HG02610 (cell line): ENCODE results near the gene PNCK.
"Not testable (repeated sequence)": the region's sequence is repeated elsewhere in the genome, so short reads cannot be mapped to it uniquely, and the experiment has no call there.

Experiments
- ATAC-seq: cut with Tn5 transposase; IDR thresholded peaks from one replicate; pipeline ENCODE4 v1.9.1; 2021; ENCODE audit warnings: mild to moderate bottlenecking, moderate library complexity; ENCODE audit not compliant: unreplicated experiment

PNCK gene

GRCh38 chrX:153686711-153687110 is 13.1 kb upstream of the PNCK start:
- ATAC-seq: no peak

DNA sequence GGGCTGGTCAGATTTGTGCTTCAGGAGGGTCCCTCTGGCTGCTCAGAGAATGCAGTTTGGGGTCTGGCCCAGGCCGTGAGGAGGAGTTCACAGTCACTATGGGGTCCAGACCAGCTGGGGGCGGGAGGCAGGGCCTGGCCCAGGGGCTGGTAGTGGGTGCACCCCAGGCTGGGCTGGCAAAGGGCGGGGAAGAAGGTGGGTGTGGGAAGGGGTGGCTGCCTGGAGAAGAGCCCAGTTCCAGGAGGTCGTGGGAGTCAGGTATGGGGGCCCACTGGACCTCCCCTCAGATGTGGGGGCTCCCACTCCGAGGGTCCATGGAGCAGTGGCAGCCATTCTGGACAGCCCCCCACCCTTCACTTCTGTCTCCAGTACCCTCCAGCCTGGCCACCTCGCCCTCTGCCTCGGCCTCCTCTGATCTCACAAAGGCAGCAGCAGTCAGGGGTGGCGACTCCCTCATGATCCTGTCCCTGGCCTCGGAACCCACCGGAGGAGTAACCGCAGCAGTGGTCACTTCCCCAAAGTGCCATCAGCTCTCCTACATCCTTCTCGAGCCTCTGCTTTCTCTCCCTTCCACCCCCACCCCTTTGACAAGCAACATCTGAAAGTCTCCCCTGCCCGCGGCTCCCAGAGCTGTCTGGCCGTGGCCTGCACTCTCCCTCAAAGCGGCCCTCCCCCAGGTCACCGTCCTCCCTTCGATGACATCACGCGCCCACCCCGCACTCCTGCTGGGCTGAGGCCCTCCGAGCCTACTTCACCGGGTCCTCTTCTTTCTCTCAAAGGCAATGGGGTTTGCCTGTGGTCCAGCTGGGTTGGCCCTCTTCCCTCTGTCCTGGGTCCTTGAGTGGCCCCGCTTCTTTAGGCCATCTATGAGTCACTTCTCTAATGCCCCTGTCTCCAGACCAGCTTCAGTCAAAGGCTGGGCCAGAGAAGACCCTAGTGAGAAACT is 12.4 kb upstream of the PNCK start:
- ATAC-seq: no peak

DNA sequence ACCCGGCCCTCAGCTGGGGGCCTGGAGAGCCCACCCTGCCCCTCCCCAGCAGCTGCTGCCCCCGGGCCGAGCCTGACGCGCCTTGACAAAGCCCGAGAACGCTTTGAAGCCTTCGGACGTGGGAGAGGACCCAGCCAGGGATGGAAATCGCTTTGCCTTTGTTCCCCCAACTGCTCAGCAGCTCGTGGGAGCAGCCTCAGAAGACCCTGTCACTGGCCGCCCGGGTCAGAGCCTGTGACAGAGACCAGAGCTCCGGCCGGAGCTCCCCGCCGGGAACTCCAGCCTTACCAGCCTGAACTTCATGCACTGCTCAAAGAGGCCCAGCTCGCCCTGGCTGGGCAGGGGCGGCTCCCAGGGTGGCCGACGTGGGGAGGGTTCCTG is 11.5 kb upstream of the PNCK start:
- ATAC-seq: no peak

DNA sequence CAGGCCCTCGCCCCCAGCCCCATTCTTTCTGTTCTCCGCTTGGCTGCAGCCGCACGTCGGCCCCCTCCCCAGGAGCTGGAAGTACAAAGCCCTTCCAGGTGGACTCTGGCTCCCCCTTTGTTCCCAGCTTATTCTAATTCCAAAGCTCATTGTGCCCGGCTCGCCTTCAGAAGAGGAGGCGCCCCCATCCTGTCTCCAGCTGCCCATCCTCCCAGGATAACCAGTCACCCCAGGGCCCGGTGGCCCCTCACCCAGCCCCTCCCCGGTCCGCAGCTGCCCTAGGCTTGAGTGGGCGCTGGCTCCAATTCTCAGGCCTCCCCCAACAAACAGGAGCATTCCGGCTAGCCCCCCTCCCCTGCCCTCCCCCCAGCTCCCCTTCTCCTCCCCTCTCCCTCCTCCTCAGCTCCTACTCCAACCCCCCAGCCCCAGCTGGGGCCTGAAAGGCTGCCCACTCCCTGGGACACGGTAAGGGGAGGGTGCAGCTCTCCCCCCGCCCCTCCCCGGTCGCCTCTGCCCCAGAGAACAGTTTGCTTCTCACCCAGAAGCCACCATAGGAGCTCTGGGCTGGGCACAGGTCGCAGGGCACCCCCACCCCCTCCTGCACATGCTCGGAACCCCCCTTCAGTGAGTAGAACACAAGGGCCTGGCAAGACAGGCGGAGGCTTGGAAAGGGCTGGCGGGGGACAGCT is 11.0 kb upstream of the PNCK start:
- no peak for ATAC-seq

GRCh38 chrX:153683486-153683885 is 9.9 kb upstream of the PNCK start:
- ATAC-seq: not testable (repeated sequence)

GRCh38 chrX:153681175-153681574 is 7.6 kb upstream of the PNCK start:
- ATAC-seq: no peak

- no peak for ATAC-seq
Measured at GRCh38 chrX:153674219-153674851, 722 bp upstream of the PNCK start.

GRCh38 chrX:153672531-153673427 is 834 bp downstream of the PNCK start:
- no peak for ATAC-seq

DNA sequence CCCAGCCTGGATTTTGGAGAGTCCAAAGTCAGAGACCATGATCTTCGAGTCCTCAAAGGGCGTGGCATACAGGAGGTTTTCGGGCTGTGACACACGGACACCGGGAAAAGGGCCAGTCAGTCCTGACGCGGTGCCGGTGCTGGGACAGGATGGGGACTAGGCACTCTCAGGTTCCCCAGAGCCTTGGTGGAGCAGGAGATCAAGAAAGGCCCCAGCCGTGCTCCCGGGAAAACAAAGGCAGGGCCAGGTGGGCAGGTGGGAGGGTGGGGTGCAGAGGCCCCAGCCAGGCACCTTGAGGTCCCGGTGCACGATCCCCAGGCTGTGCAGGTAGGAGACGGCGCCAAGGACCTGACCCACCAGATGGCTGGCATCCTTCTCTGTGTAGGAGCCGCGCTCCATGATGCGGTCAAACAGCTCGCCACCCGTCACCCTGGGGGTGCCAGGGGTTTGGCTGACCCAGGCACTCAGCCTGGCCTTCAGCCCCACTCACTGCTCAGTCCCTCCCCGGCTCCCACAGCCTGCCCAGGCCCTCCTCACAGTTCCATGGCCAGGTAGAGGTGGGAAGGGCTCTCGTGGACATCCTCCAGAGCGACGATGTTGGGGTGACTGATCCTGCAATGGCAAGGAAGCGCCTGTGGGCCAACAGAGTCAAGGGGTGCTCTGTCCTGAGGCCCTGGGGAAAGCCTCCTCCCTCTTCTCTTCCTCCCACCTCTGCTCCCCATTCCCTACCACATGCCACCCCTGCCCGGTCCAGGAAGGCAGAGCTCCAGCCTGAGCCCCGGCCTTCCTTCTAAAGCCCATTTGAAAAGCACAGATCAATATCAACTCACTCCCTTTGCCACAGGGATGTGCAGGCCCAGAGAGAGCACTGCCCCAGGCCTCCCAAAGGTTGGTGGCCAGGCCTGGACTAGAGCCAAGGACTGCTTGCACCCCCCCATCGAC is 1.8 kb downstream of the PNCK start:
- no peak for ATAC-seq

DNA sequence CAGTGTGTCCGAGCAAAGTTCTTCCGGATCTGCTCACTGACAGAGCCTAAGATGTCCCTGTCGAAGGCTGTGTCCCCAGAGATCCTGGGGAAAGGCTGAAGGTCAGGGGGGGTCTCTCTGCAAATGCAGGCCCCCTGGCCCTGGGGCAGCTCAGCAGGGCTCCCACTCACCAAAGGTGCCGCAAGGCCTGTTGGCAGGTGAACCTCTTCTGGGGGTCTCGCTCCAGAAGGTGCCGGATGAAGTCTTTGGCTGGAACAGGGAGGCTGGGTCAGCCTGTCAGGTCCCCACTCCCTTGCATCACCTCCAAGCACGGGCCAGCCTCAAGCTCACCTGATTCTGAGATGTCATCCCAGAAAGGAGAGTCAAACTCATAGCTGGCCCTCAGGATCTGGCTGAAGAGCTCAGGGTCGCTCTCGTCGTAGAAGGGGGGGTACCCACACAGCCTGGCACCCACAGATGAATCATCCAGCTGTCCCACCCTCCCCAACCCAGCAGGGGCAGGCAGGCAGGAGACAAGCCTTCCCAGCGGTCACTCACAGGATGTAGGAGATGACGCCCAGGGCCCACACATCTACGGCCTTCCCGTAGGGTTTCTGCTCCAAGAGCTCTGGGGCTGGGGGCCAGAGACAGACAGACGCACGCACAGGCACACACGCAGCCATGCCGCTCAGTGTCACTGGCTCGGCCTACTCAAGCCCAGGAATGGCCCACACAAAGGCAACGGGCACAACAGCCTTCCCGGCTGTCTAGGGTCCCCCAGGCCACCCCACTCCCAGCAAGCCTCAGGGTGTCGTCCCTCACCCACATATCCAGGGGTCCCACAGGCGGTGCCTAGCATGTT is 2.6 kb downstream of the PNCK start:
- ATAC-seq: no peak

- ATAC-seq: no peak
Measured at GRCh38 chrX:153669901-153670731, 3.5 kb downstream of the PNCK start.

DNA sequence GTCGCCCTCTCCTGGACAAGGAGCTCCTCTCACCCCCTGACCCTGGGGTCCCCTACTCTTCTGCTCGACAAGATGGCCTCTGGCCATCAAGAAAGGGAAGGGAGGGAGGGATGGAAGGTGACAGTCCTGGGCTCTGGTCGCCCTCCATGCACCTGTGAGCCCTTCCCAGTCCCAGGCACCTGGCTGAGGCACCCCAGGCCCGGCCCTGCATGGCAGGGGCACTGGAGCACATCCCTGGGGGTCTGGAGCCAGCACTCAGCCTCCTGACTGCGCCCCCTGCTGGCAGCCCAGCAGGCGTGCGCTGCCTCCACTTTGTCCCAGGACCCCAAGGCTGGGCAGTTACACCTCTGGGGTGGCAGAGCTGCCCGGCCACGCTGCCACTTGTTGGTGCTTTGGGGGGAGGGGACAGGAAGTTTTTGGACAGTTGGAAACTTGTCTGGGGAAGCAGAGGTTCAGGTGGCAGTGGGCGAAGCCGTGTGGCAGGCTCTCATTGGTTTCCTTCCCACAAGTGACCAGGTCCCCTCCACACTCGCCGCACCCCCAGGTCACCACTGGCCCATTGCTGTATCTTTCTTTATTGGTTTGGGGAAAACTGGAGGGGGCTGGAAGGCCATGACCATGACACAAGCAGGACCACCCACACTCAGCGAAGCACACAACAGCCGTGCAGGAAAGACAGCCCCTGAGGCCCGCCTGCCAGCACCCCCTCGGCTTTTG is 4.3 kb downstream of the PNCK start:
- no peak for ATAC-seq

GRCh38 chrX:153668423-153669173 is 5.0 kb downstream of the PNCK start:
- no peak for ATAC-seq

DNA sequence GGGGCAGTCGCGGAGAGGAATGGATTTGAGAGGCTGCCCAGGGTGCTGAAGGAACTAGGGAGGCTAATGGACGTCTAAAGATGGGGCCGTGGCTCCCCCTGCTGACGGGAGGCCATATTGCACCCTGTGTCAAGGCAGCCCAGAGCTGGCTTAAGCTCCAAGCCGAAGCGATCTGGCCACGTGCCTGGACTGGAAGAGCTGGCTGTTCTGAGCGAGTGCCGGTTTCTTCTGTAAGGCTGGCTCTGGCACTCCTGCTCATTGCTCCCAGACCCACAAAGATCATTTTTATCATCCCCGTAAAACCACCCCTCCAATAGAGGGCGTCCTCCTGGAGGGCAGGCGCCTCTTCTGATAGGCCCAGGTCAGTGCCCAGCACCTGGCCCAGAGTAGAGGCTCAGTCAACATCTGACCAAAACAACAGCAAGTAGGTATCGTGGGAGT is 5.6 kb downstream of the PNCK start:
- ATAC-seq: no peak

- no peak for ATAC-seq
Measured at GRCh38 chrX:153667281-153667955, 6.2 kb downstream of the PNCK start.
